NCI-H460 (cell line): ENCODE data around the gene SP9. TPM values are rescaled to one million over a fixed set of nuclear protein-coding genes. Genes with fewer than 3 reads are reported as not detected.
A peak's percentile ranks its signal among the peaks of the same experiment; 100 is the strongest.
"Not testable (repeated sequence)": the region's sequence is repeated elsewhere in the genome, so short reads cannot be mapped to it uniquely, and the experiment has no call there.

Experiments used
- DNase-seq: peaks from one replicate; pipeline ENCODE4 v3.0.0-alpha.2; 2016; ENCODE audit warnings: low read depth; ENCODE audit errors: extremely low read depth
- total RNA-seq: library from RNA; depleted of rRNA; stranded (reverse); fragments of >200 nt; shearing (Covaris generic); gene quantifications from 2 replicates; pipeline ENCODE4 v1.2.3, GENCODE V29; 2014; rRNA removed

The SP9 gene
- total RNA-seq, 1 experiment from 2014 or later: not detected

GRCh38 chr2:174343623-174344455 is 9.1 kb downstream of the SP9 start:
- DNase-seq: no peak

- DNase-seq: peak; percentile 49
Measured at GRCh38 chr2:174344716-174345461, 10.1 kb downstream of the SP9 start.

GRCh38 chr2:174350018-174350417 is 15.3 kb downstream of the SP9 start:
- no peak for DNase-seq

DNA sequence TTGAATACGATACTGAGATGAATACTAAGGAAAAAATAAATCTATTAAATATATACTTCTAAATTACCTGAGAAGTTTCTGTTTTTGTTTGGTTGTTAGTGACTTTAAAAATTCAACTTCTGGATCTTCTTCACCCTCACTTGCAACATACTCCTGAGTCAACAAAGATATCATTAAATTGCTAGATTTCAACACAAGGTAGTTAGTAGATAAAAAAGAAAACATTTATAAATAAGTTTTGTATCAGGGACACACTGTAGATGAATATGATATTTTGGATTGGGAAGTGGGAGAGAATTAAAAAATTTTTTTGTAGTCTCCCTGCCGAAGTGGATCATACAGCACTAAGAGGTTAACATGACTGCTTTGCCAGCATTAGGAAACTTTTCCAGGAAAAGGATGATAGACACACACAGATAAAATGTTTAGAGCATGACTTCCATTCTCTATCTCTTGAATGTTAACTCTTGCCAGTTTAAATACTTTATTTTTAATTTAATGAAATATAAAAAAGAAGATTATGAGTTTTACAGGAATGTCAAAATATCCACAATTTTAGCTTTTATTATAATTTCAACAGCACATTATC is 15.9 kb downstream of the SP9 start:
- no peak for DNase-seq

GRCh38 chr2:174353004-174353403 is 18.2 kb downstream of the SP9 start:
- no peak for DNase-seq

- no peak for DNase-seq
Measured at GRCh38 chr2:174356347-174356746, 21.6 kb downstream of the SP9 start.

DNA sequence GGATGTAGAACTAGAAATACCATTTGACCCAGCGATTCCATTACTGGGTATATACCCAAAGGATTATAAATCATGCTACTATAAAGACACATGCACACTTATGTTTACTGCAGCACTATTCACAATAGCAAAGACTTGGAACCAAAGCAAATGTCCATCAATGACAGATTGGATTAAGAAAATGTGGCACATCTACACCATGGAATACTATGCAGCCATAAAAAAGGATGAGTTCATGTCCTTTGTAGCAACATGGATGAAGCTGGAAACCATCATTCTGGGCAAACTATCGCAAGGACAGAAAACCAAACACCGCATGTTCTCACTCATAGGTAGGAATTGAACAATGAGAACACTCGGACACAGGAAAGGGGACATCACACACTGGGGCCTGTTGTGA is 24.9 kb downstream of the SP9 start:
- DNase-seq: not testable (repeated sequence)

- DNase-seq: no peak
Measured at GRCh38 chr2:174362949-174363348, 28.2 kb downstream of the SP9 start.

GRCh38 chr2:174363492-174364225 is 28.9 kb downstream of the SP9 start:
- DNase-seq: not testable (repeated sequence)

DNA sequence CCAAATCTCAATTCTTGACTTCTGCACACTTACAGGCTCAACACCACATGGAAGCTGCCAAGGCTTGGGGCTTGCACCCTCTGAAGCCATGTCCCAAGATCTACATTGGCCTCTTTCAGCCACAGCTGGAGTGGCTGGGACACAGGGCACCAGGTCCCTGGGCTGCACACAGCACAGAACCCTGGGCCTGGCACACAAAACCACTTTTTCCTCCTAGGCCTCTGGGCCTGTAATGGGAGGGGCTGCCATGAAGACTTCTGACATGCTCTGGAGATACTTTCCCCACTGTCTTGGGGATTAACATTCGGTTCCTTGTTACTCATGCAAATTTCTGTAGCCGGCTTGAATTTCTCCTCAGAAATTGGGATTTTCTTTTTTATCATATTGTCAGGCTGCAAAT is 29.9 kb downstream of the SP9 start:
- DNase-seq: no peak

DNA sequence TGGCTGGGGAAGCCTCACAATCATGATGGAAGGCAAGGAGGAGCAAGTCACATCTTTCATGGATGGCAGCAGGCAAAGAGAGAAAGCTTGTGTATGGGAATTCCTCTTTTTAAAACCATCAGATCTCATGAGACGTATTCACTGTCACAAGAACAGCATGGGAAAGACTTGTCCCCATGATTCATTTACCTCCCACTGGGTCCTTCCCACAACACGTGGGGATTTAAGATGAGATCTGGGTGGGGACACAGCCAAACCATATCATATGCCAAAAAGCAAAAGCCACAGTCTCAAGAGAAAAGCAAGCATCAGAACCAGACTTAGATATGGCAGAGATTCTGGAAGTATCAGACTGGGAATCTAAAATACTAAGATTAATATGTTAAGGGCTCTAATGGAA is 30.8 kb downstream of the SP9 start:
- DNase-seq: no peak

DNA sequence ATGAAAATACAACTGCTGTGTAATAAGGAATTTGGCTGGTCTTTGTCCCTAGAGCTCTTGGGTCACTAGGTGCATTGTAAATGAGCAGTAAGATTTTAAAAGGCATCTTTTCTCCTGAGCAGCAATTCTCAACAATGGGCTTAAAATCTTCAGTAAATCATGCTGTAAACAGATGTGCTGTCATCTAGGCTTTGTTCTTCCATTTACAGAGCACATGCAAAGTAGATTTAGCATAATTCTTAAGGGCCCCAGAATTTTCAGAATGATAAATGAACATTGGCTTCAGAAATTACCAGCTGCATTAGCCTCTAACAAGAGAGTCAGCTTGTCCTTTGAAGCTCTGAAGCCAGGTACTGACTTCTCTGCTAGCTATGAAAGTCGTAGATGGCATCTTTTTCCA is 33.9 kb downstream of the SP9 start:
- no peak for DNase-seq

DNA sequence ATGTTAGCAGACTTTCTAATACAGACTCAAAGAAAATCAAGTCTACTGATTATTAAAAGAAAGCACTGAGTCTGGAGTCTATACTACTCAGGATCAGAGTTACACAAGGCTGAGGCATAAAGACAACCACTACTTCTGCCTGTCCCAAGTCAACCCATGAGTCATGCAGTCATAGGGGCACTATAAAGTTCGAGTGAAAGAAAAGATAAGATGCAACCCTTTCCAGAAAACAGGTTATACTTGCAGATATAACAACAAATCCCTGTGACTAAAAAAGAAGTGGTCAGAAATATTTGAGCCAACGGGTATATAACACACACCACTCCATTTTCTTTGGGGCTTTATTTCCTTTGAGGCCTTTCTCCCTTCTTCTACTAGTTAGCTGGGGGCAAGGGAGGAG is 42.2 kb downstream of the SP9 start:
- DNase-seq: no peak

DNA sequence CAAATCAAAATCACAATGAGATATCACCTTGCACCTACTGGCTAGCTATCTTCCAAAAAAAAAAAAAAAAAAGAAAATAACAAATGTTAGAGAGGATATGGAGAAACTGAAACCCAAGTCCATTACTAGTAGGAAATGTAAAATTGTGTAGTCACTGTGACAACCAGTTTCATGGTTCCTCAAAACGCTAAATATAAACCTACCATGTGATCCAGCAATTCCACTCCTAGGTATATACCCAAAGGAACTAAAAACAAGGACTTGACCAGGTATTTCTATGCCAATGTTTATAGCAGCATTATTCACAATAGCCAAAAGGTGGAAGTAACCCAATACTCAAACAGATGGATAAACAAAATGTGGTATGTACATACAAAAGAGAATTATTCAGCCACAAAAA is 49.0 kb downstream of the SP9 start:
- DNase-seq: no peak

DNA sequence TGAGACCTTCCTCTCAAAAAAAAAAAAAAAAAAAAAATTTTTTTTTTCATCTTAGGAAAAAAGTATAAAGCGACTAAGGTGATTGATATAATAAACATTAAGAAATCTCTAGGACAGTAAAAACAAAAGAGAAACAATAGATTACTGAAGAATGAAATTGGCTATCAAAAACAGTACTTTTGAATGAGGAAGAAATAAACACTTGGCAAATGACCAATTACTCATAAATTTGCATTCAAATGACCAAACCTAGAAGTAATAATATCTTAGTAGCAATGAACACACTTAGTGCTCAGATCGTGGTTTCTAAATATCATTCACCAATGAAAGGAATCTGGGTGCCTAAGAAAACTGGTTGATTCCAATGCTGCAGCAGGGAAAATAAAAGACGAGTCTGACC is 50.4 kb downstream of the SP9 start:
- no peak for DNase-seq

Other genes with a start within 250 kb of the SP9 start
- gene OLA1, start 86.4 kb upstream of the SP9 start, total RNA-seq: 152 and 198 TPM in 2 replicates
- 22.3 and 30.3 TPM in 2 replicates for gene SCRN3, start 60.8 kb downstream of the SP9 start, total RNA-seq
- gene GPR155, start 152.1 kb downstream of the SP9 start, total RNA-seq: 2.1 and 2.2 TPM in 2 replicates